T-helper 17 cell (primary cell): ENCODE data around the gene FXYD3. TPM values are rescaled to one million over a fixed set of nuclear protein-coding genes. Genes with fewer than 3 reads are reported as not detected.

Experiments used
- ATAC-seq: fragments of 150-1000 bp; cut with Tn5 transposase; 2 replicates; pipeline ENCODE4 v1.10.0; 2021; ENCODE audit warnings: mild to moderate bottlenecking, moderate library complexity
- DNase-seq, 3 donors: peaks; one replicate each; pipeline versions ENCODE4 v3.0.0 to v3.0.0-alpha.2; 2020 to 2021
- H3K9me3 ChIP-seq: one replicate; pipeline ENCODE4 v1.7.0; 2013; ENCODE audit warnings: low read length, mild to moderate bottlenecking; ENCODE audit not compliant: control insufficient read depth, poor library complexity, severe bottlenecking
- H3K27ac Mint-ChIP-seq: one replicate; pipeline ENCODE4 v1.8.0; 2022; ENCODE audit warnings: mild to moderate bottlenecking, moderate library complexity, mixed read lengths
- H3K27me3 Mint-ChIP-seq: one replicate; pipeline ENCODE4 v1.8.0; 2022; ENCODE audit warnings: mixed read lengths
- H3K36me3 Mint-ChIP-seq: one replicate; pipeline ENCODE4 v1.8.0; 2022; ENCODE audit warnings: low read depth, mixed read lengths
- H3K4me1 Mint-ChIP-seq: one replicate; pipeline ENCODE4 v1.8.0; 2022; ENCODE audit warnings: mild to moderate bottlenecking, mixed read lengths
- H3K4me3 Mint-ChIP-seq: one replicate; pipeline ENCODE4 v1.8.0; 2022; ENCODE audit warnings: mild to moderate bottlenecking, moderate library complexity, mixed read lengths
- total RNA-seq, 4 donors: library from RNA in 2 of 4; stranded (reverse) in 2 of 4; gene quantifications; one replicate each; pipeline ENCODE4 v1.2.3 and lab custom pipeline; 2022 to 2026

The FXYD3 gene
- total RNA-seq, 2 donors from 2014 or later, result not detected

DNA sequence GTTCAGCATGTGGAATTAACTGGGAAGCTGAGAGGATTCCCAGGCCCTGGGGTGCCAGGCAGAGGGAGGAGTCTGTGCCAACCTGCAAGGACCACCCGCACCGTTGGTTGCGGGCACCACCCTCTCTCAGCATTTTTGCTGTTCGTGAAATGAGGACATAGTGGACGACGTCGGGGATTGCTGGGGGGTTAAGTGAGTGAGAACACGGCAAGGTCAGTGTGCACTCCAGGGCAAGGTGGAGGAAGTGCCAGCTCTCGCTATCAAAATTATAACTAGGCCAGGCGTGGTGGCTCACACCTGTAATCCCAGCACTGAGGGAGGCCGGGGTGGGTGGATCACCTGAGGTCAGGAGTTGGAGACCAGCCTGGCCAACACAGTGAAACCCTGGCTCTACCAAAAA, 2.2 kb downstream of the FXYD3 start:
- H3K9me3 ChIP-seq, result no peaks in the 10 kb centered on the region
- Mint-ChIP-seq H3K27ac (no peak overlapping the region), H3K36me3 (no peaks in the 10 kb centered on the region), H3K4me3 (no peak overlapping the region), H3K4me1 (peaks cover 11% of the 10 kb centered on the region), H3K27me3 (no peaks in the 10 kb centered on the region)
- no peak for DNase-seq
- no peak for ATAC-seq

DNA sequence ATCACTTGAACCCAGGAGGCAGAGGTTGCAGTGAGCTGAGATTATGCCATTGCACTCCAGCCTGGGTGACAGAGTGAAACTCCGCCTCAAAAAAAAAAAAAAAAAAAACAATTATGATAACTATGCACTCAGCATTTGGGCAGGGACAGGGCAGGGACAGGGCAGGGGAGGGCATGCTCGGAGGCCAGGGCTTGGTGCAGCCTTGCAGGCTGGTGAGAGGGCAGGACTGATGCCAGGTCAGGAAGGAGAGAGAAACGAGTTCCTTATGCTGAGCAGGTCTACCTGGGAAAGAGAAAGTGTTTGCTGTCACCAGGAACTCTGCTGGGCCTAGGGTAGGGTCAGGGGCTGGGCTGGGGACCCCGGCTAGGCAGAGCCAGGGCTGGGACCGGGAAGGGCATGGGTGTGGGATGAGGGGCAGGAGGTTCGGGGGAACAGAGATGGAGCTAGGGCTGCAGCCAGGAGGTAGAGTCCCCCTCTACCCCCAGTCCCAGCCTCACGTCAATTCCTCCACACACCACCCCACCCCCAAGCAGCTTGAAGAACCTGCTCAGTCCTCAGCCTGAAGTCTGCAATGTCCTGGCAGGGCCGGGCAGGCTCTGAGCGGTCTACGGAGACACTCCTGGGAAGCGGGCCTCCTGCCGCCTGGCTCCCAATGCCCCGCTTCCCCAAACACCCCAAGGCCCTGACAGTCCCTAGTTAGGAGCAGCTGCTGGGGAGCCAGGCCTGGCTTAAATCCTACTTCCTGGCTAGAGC, 2.8 kb downstream of the FXYD3 start:
- H3K9me3 ChIP-seq, result no peaks in the 10 kb centered on the region
- no peak for ATAC-seq
- peaks cover 11% of the 10 kb centered on the region for H3K4me1 Mint-ChIP-seq
- H3K27ac Mint-ChIP-seq, result no peak overlapping the region
- no peak for DNase-seq
- H3K36me3 Mint-ChIP-seq, result no peaks in the 10 kb centered on the region
- no peak overlapping the region for H3K4me3 Mint-ChIP-seq
- H3K27me3 Mint-ChIP-seq, result no peaks in the 10 kb centered on the region

DNA sequence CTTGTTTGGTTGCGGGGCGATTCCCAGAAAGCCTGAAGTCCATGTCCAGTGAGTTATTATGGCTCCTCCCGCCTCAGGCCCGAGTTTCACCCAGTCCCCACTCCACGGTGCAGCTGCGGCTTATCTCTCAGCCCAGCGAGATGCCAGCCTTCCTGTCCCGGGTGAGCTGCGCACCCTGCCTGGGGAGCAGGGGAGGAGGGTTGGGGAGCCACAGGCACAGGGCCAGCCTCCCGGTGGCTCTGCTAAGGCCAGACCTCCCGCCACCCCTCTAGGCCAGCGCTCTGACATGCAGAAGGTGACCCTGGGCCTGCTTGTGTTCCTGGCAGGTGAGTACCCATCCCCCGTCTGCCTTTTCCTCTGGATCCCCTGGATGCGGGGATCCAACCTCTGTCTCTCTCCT, 3.5 kb downstream of the FXYD3 start:
- Mint-ChIP-seq H3K4me3 (no peak overlapping the region), H3K27me3 (no peaks in the 10 kb centered on the region), H3K27ac (no peak overlapping the region), H3K36me3 (no peaks in the 10 kb centered on the region), H3K4me1 (peaks cover 13% of the 10 kb centered on the region)
- no peak for ATAC-seq
- no peak for DNase-seq
- no peaks in the 10 kb centered on the region for H3K9me3 ChIP-seq

DNA sequence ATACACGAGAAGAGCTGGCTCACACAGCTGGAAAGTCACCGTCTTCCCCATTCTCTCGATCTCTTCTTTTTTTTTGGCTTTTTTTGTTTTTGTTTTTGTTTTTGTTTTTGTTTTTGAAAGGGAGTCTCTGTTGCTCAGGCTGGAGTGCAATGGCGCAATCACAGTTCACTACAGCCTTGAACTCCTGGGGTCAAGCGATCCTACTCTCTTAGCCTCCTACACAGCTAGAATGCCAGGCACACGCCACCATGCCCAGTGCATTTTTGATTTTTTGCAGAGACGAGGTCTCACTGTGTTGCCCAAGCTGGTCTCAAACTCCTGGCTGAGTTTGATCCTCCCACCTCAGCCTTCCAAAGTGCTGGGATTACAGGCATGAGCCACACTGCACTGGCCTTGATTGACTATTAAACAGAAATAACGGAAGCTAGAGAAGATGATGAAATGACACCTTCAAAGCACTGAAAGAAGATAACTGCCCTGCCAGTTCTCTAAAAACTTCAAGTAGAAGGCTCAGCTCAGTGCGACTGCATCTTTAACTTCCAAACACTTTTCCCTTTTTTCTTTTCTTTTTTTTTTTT, 4.0 kb downstream of the FXYD3 start:
- ATAC-seq, result no peak
- Mint-ChIP-seq H3K27ac (no peak overlapping the region), H3K4me1 (peaks cover 16% of the 10 kb centered on the region)

DNA sequence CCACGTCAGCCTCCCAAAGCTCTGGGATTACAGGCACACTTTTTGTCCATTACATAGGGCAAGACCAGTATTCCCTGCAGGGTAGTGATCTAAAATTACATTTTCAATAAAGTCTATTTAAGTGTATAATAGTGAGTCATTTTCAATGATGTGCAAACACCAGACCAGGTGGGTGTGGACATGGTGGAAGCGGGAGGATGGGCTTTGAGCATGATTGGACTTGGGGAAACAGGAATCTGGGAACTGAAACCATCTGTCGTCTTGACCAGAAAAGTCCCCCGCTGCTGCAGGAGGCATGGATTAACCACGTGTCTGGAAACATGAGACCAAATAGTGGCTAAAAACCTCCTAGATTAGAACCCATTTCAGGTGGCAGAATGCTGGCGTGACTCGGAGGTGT, 4.9 kb downstream of the FXYD3 start:
- H3K27ac Mint-ChIP-seq, result no peak overlapping the region
- no peaks in the 10 kb centered on the region for H3K27me3 Mint-ChIP-seq
- ATAC-seq, result no peak

More for the DNA sequence above, 4.0 kb downstream of the FXYD3 start:
- no peaks in the 10 kb centered on the region for H3K9me3 ChIP-seq
- Mint-ChIP-seq H3K4me3 (no peak overlapping the region), H3K36me3 (peaks cover 2% of the 10 kb centered on the region), H3K27me3 (no peaks in the 10 kb centered on the region)
- DNase-seq, result no peak

DNA sequence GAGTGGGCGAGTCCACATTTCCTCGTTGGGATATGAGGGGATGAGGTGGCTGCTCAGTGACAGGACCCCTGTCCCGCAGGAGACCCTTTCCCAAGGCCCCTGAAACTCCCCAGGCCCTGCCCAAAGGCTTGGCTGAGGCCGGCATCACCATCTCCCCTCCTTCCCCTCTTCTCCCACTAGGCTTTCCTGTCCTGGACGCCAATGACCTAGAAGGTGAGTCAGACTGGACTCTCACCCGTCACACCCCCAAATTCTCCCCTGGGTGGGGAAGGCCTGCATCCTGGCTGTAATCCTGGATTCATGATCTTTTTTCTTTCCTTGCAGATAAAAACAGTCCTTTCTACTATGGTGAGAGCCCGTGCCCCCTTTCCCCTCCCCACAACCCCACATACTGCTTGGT, 5.3 kb downstream of the FXYD3 start:
- Mint-ChIP-seq H3K27me3 (no peaks in the 10 kb centered on the region), H3K27ac (no peak overlapping the region)

More for the DNA sequence above, 4.9 kb downstream of the FXYD3 start:
- Mint-ChIP-seq H3K36me3 (peaks cover 2% of the 10 kb centered on the region), H3K4me3 (no peak overlapping the region), H3K4me1 (peaks cover 15% of the 10 kb centered on the region)
- no peak for DNase-seq
- no peaks in the 10 kb centered on the region for H3K9me3 ChIP-seq

DNA sequence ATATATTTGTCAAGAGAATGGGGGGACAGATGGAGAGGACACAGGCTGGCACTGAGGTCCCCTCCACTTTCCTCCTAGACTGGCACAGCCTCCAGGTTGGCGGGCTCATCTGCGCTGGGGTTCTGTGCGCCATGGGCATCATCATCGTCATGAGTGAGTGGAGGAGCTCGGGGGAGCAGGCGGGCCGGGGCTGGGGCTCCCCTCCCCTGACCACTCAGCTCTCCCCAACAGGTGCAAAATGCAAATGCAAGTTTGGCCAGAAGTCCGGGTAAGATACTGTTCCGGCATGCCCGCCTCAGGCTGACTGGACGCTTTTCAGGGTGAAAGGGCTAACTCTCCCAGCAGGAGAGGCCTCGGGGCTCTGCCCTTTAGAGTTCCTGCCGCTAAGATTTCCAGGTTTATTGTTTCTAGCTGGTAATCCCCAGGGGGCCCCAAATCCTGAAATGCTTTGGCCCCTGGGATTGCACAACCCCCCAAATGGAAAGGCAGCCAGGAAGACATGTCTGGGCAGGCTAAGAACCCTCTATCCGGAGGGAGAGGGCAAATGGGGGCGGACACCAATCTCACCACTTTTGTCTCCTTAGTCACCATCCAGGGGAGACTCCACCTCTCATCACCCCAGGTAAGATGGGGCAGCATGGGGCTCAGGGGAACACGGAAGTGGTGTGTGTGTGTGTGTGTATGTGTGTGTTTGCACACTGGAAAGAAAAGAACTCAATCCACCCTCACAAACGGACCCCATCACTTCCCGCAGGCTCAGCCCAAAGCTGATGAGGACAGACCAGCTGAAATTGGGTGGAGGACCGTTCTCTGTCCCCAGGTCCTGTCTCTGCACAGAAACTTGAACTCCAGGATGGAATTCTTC, 7.3 kb downstream of the FXYD3 start:
- no peak for ATAC-seq
- no peaks in the 10 kb centered on the region for H3K27me3 Mint-ChIP-seq
- H3K4me1 Mint-ChIP-seq, result peaks cover 11% of the 10 kb centered on the region
- peaks cover 2% of the 10 kb centered on the region for H3K36me3 Mint-ChIP-seq
- H3K4me3 Mint-ChIP-seq, result no peak overlapping the region
- H3K27ac Mint-ChIP-seq, result no peak overlapping the region
- no peaks in the 10 kb centered on the region for H3K9me3 ChIP-seq
- DNase-seq, result no peak

More for the DNA sequence above, 5.3 kb downstream of the FXYD3 start:
- Mint-ChIP-seq H3K36me3 (peaks cover 2% of the 10 kb centered on the region), H3K4me3 (no peak overlapping the region), H3K4me1 (peaks cover 15% of the 10 kb centered on the region)
- no peaks in the 10 kb centered on the region for H3K9me3 ChIP-seq
- DNase-seq (no peak), ATAC-seq (no peak)

DNA sequence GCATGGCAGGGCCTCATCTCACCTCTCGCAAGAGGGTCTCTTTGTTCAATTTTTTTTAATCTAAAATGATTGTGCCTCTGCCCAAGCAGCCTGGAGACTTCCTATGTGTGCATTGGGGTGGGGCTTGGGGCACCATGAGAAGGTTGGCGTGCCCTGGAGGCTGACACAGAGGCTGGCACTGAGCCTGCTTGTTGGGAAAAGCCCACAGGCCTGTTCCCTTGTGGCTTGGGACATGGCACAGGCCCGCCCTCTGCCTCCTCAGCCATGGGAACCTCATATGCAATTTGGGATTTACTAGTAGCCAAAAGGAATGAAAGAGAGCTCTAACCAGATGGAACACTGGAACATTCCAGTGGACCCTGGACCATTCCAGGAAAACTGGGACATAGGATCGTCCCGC, 8.0 kb downstream of the FXYD3 start:
- H3K4me1 Mint-ChIP-seq, result peaks cover 11% of the 10 kb centered on the region
- peaks cover 2% of the 10 kb centered on the region for H3K36me3 Mint-ChIP-seq
- H3K27ac Mint-ChIP-seq, result peak overlapping the region; percentile 93
- no peaks in the 10 kb centered on the region for H3K9me3 ChIP-seq
- H3K4me3 Mint-ChIP-seq, result peak overlapping the region; percentile 90
- H3K27me3 Mint-ChIP-seq, result no peaks in the 10 kb centered on the region
- no peak for ATAC-seq
- DNase-seq, result no peak

- ATAC-seq (peak; percentile 97), DNase-seq (peak; percentile 77 to 78 (median 78))
- peak overlapping the region; percentile 90 for H3K4me3 Mint-ChIP-seq
- no peaks in the 10 kb centered on the region for H3K9me3 ChIP-seq
- H3K36me3 Mint-ChIP-seq, result peaks cover 2% of the 10 kb centered on the region
- H3K4me1 Mint-ChIP-seq, result peaks cover 11% of the 10 kb centered on the region
- H3K27me3 Mint-ChIP-seq, result no peaks in the 10 kb centered on the region
- peak overlapping the region; percentile 93 for H3K27ac Mint-ChIP-seq
Measured at GRCh38 chr19:35124098-35125060, 8.8 kb downstream of the FXYD3 start.

- H3K36me3 Mint-ChIP-seq, result peaks cover 2% of the 10 kb centered on the region
- ATAC-seq, result no peak
- DNase-seq, result no peak
- H3K27me3 Mint-ChIP-seq, result no peaks in the 10 kb centered on the region
- H3K4me1 Mint-ChIP-seq, result peaks cover 11% of the 10 kb centered on the region
- no peaks in the 10 kb centered on the region for H3K9me3 ChIP-seq
- no peak overlapping the region for H3K4me3 Mint-ChIP-seq
- peak overlapping the region; percentile 93 for H3K27ac Mint-ChIP-seq
Measured at GRCh38 chr19:35125270-35125717, 9.7 kb downstream of the FXYD3 start.

DNA sequence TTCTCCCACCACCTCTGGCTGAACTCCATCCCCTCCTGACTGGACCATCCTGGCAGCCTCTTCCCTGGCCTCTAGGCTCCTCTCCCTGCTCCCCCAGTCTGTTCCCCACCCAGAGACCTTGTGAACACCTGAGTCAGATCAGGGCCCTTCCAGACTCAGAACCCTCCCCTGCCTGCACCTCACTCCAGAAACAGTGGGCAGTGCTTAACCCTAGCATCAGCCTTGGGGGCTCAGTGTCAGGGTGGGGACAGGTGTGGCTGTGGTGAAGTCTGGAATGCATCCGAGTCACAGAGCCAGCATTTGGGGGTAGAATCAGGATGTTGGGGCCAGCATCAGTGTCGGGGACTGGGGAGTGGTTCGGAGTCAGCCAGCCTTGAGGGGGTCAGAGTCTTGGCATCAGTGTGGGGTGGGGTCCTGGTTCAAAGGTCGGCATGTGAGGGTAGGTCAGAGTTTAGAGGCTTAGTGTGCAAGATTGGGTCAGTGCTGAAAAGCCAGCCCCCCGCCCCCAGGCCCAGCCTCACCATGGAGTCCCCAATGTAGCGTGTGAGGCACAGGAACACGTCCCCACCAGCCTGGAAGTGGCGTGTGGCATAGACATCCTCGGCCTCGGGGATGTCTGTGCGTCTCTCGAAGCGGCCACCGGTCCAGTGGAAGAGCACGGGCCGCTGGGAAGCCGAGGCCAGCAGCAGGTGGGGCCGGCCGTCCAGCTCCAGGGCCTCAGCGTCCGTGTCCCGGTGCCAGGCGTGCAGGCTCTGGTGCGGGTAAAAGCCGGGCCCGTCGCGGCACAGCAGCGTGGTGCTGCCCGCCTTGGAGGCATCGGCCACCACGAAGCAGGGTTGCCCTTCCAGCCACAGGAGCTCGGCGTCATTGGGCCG, 10.4 kb downstream of the FXYD3 start:
- Mint-ChIP-seq H3K4me3 (no peak overlapping the region), H3K27me3 (no peaks in the 10 kb centered on the region), H3K36me3 (peaks cover 2% of the 10 kb centered on the region), H3K4me1 (peaks cover 11% of the 10 kb centered on the region), H3K27ac (no peak overlapping the region)
- ATAC-seq (no peak), DNase-seq (no peak)
- no peaks in the 10 kb centered on the region for H3K9me3 ChIP-seq

GRCh38 chr19:35126624-35126959, 11.0 kb downstream of the FXYD3 start:
- H3K4me1 Mint-ChIP-seq, result peaks cover 11% of the 10 kb centered on the region
- H3K36me3 Mint-ChIP-seq, result peaks cover 2% of the 10 kb centered on the region
- H3K27me3 Mint-ChIP-seq, result no peaks in the 10 kb centered on the region
- ATAC-seq (no peak), DNase-seq (no peak)
- no peak overlapping the region for H3K27ac Mint-ChIP-seq
- H3K4me3 Mint-ChIP-seq, result no peak overlapping the region
- no peaks in the 10 kb centered on the region for H3K9me3 ChIP-seq
